Esophagus mucosa (tissue), 1 donor: ENCODE measurements around the gene GOLT1A. TPM values are rescaled to one million over a fixed set of nuclear protein-coding genes. Genes with fewer than 3 reads are reported as not detected.

ENCODE experiments used
- ATAC-seq: fragments of 200-7000 bp; cut with Tn5 transposase; one replicate; pipeline ENCODE4 v1.9.1; 2020
- total RNA-seq: library from RNA; stranded (reverse); gene quantifications from one replicate; pipeline ENCODE4 v1.2.4, GENCODE V29; 2023
- donor health status: DM: yes; HTN: yes; CAD: no.

The GOLT1A gene
- total RNA-seq, 1 donor from 2014 or later, result not detected

DNA sequence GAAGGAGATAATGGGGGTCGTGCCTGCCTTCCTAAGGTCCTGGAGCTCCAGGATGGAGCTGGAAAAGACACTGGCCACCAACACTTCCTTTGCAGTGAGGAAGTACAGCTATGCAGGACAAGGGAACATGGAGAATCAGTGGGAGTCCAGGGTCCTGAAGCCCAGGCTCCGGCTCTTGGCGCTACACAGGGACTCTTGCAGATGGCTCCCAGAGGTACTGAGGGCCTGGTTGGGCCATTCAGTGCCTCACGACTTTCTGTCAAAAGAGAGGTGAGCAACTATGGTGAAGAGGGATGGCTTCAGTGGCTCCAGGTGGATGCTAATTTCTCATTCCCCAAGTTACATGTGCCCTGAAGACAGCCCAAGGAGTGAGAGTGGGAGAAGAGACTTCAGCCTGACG lies 60.1 kb downstream of the GOLT1A start:
- no peak for ATAC-seq

DNA sequence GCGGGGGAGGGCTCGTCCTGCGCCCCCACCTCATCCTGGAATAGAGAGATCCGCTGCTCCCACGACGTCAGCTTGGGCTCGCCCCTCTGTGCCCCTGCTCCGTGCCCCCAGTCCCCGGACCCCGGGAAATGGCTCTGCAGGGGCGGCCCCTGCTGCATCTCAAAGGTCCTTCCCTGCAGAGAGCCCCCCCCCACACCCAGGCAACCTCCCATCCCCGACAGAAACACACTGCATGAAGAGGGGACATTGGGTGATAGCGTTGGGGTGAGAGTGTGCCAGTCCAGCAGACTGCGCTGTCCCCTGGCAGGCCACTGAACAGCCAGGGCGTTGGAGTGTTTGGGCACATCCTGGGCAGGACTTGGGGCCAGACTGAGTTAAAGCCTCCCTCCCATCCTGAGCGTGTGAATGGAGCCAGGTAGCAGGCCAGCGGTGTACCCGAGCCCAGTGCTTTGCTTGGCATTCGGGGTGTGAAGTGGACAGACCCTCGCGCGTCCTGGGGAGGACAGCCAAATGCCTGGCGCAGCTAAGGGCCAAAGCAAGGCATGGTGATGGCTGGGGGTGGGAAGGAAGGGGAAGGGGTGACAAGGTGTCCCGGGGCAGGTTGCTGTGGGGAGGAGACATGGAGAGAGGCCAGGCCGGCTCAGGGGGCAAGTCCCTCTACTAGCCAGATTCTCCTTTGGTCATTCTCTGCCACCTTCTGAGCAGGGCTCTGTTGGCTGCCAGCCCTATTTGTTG lies 61.3 kb downstream of the GOLT1A start:
- no peak for ATAC-seq

- ATAC-seq, result peak; percentile 20
Measured at GRCh38 chr1:204151552-204152309, 62.1 kb downstream of the GOLT1A start, which contains the start of gene ETNK2. Gene ETNK2, minus strand, starts transcription at chr1:204152044. Its CDS starts 192 bp downstream, at chr1:204151852.

DNA sequence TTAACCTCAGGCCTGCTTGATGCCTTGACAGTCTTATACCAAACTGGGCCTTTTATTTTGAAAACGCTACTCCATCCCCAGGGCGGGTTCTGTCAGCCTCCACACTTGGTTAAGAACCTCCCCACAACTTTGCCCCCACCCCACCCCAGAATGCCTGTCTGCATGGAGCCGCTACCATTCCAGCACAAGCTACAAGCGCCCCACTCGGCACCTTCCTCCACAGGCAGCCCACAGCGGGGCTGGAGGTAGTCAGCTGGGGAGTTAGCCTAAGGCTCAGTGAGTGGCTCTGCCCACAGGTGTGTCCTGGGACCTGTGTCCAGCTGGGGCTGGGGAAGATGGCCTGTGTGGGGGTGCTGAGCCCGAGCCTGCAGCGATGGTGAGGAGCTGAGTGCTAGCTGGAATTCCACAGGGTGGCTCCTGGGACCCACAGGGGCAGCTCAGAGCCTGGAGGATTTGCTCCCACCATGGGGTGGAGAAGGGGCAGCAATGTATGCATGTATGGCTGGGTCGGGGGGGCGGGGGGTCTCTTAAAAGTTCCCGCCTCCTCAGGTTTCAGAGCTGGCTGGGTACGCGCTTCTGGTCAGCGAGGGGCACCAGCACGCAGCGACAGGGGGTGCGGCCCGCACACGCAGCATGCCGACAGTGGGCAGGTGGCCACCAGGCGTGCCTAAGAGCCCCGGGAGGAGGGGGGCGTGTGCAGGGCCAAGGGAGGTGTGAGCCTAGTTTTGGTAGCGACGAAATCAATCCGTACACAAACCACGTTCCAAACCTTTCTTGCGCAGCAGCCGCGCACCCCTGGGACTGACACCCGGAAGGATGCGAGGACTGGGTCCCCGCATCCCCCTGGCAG lies 62.9 kb downstream of the GOLT1A start:
- no peak for ATAC-seq

- no peak for ATAC-seq
Measured at GRCh38 chr1:204149635-204150565, 63.9 kb downstream of the GOLT1A start.

GRCh38 chr1:204149107-204149506 lies 64.7 kb downstream of the GOLT1A start:
- no peak for ATAC-seq

Other genes starting within 250 kb of the GOLT1A start
- 10.4 TPM for gene SOX13, start 140.9 kb downstream of the GOLT1A start, total RNA-seq
- gene ETNK2, start 61.9 kb downstream of the GOLT1A start, total RNA-seq, result 2.8 TPM
- not detected for gene REN, start 47.7 kb downstream of the GOLT1A start, total RNA-seq
- gene KISS1, start 17.5 kb downstream of the GOLT1A start, total RNA-seq, result not detected
- gene PLEKHA6, start 145.9 kb upstream of the GOLT1A start, total RNA-seq, result 11.1 TPM
- 27.5 TPM for gene PPP1R15B, start 197.8 kb upstream of the GOLT1A start, total RNA-seq